Keratinocyte (primary cell): ENCODE results near the gene BLCAP. TPM values are rescaled to one million over a fixed set of nuclear protein-coding genes. Genes with fewer than 3 reads are reported as not detected.
"Not testable (repeated sequence)": the region's sequence is repeated elsewhere in the genome, so short reads cannot be mapped to it uniquely, and the experiment has no call there.

Experiments
- DNase-seq: peaks from one replicate; pipeline ENCODE4 v3.0.0-alpha.2; 2011; ENCODE audit warnings: low read depth, missing footprints, low spot score
- FAIRE-seq: peaks from 2 replicates; lab custom pipeline; 2011; peaks lifted over from hg19 to GRCh38; lab: Jason Lieb, UNC
- H2AFZ ChIP-seq: 2 replicates; pipeline ENCODE4 v1.6.0; 2012; ENCODE audit warnings: low read length, control low read depth, inconsistent platforms; ENCODE audit not compliant: control insufficient read depth
- H3K27ac ChIP-seq: 2 replicates; pipeline ENCODE4 v1.5.1; 2011; ENCODE audit warnings: low read length; ENCODE audit not compliant: control insufficient read depth, insufficient read depth
- H3K27me3 ChIP-seq: 3 replicates; pipeline ENCODE4 v1.6.0; 2011; ENCODE audit warnings: low read length; ENCODE audit not compliant: control insufficient read depth, insufficient read depth; ENCODE audit errors: extremely low read depth
- H3K36me3 ChIP-seq, 2 experiments: 2 replicates in 1 of 2; 3 replicates in 1 of 2; pipeline ENCODE4 v1.5.1; 2011; ENCODE audit warnings: low read length in 2 of 2, mild to moderate bottlenecking in 1 of 2; ENCODE audit not compliant: control insufficient read depth in 2 of 2, insufficient read depth in 2 of 2; ENCODE audit errors: extremely low read depth in 1 of 2
- H3K4me1 ChIP-seq: 3 replicates; pipeline ENCODE4 v1.5.1; 2011; ENCODE audit warnings: low read length; ENCODE audit not compliant: control insufficient read depth, insufficient read depth; ENCODE audit errors: extremely low read depth
- H3K4me2 ChIP-seq: 3 replicates; pipeline ENCODE4 v1.6.0; 2011; ENCODE audit warnings: low read depth, low read length; ENCODE audit not compliant: control insufficient read depth, insufficient read depth; ENCODE audit errors: extremely low read depth
- H3K4me3 ChIP-seq, 3 experiments: fragments of 200-600 bp in 1 of 3; sonication (generic) in 1 of 3; 2 replicates in 2 of 3; 3 replicates in 1 of 3; pipeline ENCODE4 v1.5.1; 2011 to 2016; ENCODE audit warnings: low read length in 3 of 3, mild to moderate bottlenecking in 3 of 3, control low read depth in 2 of 3, inconsistent platforms in 1 of 3, low read depth in 1 of 3, mixed read lengths in 1 of 3, mixed run types in 1 of 3, moderate library complexity in 1 of 3; ENCODE audit not compliant: control insufficient read depth in 2 of 3, insufficient read depth in 2 of 3; ENCODE audit errors: extremely low read depth in 1 of 3
- H3K79me2 ChIP-seq: 2 replicates; pipeline ENCODE4 v1.6.0; 2012; ENCODE audit warnings: low read length; ENCODE audit not compliant: control insufficient read depth, insufficient read depth
- H3K9ac ChIP-seq: 3 replicates; pipeline ENCODE4 v1.6.0; 2011; ENCODE audit warnings: low read length; ENCODE audit not compliant: control insufficient read depth, insufficient read depth; ENCODE audit errors: extremely low read depth
- H3K9me1 ChIP-seq: 3 replicates; pipeline ENCODE4 v1.6.0; 2011; ENCODE audit warnings: low read length; ENCODE audit not compliant: control insufficient read depth, insufficient read depth; ENCODE audit errors: extremely low read depth
- H3K9me3 ChIP-seq: 2 replicates; pipeline ENCODE4 v1.5.1; 2012; ENCODE audit warnings: low read depth, low read length; ENCODE audit not compliant: control insufficient read depth
- H4K20me1 ChIP-seq: 3 replicates; pipeline ENCODE4 v1.6.0; 2011; ENCODE audit warnings: low read length; ENCODE audit not compliant: control insufficient read depth, insufficient read depth; ENCODE audit errors: extremely low read depth
- EZH2 ChIP-seq: IDR thresholded peaks from one replicate; pipeline ENCODE4 v1.6.1; 2012; ENCODE audit warnings: inconsistent platforms, mild to moderate bottlenecking, low read length, moderate library complexity
- dilution Hi-C: fragments of 300-500 bp; cut with MboI; formaldehyde crosslinking; loops from one replicate; pipeline ENCODE4 v1.7.0; 2020; ENCODE audit warnings: low sequenced_read_pairs; ENCODE audit not compliant: extremely low pct_ligation_motif_present
- polyA plus RNA-seq, 5 experiments: library from polyadenylated mRNA; depleted of rRNA in 3 of 5; stranded (reverse) in 3 of 5; stranded (forward) in 1 of 5; unstranded in 1 of 5; fragments of >200 nt; gene quantifications; 1 replicate in 1 of 5; 2 replicates in 3 of 5; 3 replicates in 1 of 5; pipeline versions ENCODE4 v1.2.1 to v1.2.3, GENCODE V29; 2011 to 2012; ENCODE audit warnings: missing spikeins in 2 of 5, low read depth in 1 of 5, low replicate concordance in 1 of 5
- TF ChIP-seq, protein P1 (sequence below), 3 experiments: IDR thresholded peaks in 1 of 3; conservative IDR thresholded peaks in 1 of 3; optimal IDR thresholded peaks in 1 of 3; 2 replicates in 2 of 3; 3 replicates in 1 of 3; pipeline versions ENCODE3 to v1.5.1; 2011; ENCODE audit warnings: low read length in 3 of 3, mild to moderate bottlenecking in 3 of 3, moderate library complexity in 2 of 3, control low read depth in 1 of 3, inconsistent platforms in 1 of 3; ENCODE audit not compliant: insufficient read depth in 2 of 3; ENCODE audit errors: extremely low read depth in 1 of 3

BLCAP gene
- polyA plus RNA-seq, 1 donor (not counting 4 experiments of a cell fraction or from before 2014, with no cell fraction given): 209 TPM

DNA sequence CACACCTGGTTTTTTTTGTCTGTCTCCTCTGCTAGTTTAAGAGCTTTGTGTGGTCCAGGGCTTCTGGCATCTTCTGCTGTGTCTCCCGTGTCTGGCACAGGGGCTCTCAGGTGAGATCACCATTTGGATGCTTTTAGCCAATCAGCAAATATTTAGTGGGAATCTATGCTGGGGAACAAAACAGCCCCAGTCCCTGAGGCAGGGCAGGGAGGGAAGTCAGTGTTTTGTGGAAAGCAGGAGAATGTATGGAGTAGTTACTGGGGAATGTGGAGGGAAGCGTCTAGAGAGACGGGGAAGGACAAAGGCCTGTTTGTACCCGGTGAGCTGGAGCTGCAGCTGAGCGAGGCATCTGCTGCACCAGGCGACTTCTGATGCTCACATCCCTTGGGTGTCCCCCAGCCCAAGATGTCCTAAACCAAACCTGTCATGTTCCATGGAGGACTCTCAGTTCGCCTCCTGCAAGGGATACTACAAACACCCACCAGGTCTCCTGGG lies 55.9 kb downstream of the BLCAP start:
- dilution Hi-C loops: no loop called here
- no peak for TF ChIP-seq EZH2
- TF ChIP-seq, protein P1, sequence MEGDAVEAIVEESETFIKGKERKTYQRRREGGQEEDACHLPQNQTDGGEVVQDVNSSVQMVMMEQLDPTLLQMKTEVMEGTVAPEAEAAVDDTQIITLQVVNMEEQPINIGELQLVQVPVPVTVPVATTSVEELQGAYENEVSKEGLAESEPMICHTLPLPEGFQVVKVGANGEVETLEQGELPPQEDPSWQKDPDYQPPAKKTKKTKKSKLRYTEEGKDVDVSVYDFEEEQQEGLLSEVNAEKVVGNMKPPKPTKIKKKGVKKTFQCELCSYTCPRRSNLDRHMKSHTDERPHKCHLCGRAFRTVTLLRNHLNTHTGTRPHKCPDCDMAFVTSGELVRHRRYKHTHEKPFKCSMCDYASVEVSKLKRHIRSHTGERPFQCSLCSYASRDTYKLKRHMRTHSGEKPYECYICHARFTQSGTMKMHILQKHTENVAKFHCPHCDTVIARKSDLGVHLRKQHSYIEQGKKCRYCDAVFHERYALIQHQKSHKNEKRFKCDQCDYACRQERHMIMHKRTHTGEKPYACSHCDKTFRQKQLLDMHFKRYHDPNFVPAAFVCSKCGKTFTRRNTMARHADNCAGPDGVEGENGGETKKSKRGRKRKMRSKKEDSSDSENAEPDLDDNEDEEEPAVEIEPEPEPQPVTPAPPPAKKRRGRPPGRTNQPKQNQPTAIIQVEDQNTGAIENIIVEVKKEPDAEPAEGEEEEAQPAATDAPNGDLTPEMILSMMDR (optimal IDR thresholded peaks at IDR 0.05 in 1 of 3, IDR thresholded peaks at IDR 0.05 in 1 of 3, conservative IDR thresholded peaks at IDR 0.05 in 1 of 3; ENCODE audit: extremely low read depth in 1 of 3, insufficient read depth in 2 of 3, low read length in 3 of 3): no peak
- H3K9me1 ChIP-seq: no peaks in the 10 kb centered on the region

DNA sequence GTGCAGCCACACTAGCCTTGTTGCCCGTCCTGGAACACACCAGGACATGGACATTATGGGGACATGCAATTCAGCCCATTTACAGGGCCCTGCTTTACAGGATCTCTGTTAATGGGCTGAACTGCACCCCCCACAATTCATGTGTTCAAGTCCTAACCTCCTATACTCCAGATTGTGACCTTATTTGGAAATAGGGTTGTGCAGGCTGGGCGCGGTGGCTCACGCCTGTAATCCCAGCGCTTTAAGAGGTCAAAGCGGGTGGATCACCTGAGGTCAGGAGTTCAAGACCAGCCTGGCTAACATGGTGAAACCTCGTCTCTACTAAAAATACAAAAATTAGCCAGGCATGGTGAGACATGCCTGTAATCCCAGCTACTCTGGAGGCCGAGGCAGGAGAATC lies 57.5 kb downstream of the BLCAP start:
- H3K9ac ChIP-seq, H3K4me3 ChIP-seq, H4K20me1 ChIP-seq, FAIRE-seq, H3K27ac ChIP-seq, H3K4me1 ChIP-seq, H3K9me3 ChIP-seq, H3K36me3 ChIP-seq, DNase-seq, H2AFZ ChIP-seq, H3K9me1 ChIP-seq, H3K4me2 ChIP-seq, dilution Hi-C loops, H3K79me2 ChIP-seq: not testable (repeated sequence)
- peaks cover 21% of the 10 kb centered on the region for H3K27me3 ChIP-seq

More for the DNA sequence above, 55.9 kb downstream of the BLCAP start:
- no peaks in the 10 kb centered on the region for H3K9me3 ChIP-seq
- H4K20me1 ChIP-seq: no peaks in the 10 kb centered on the region
- no peaks in the 10 kb centered on the region for H3K4me1 ChIP-seq
- H3K4me3 ChIP-seq: no peak overlapping the region
- H3K27me3 ChIP-seq: peaks cover 12% of the 10 kb centered on the region
- DNase-seq (no peak), FAIRE-seq (no peak)
- no peaks in the 10 kb centered on the region for H3K79me2 ChIP-seq
- H3K9ac ChIP-seq: no peak overlapping the region
- no peak overlapping the region for H3K4me2 ChIP-seq
- no peaks in the 10 kb centered on the region for H3K36me3 ChIP-seq
- no peak overlapping the region for H2AFZ ChIP-seq
- H3K27ac ChIP-seq: no peak overlapping the region

DNA sequence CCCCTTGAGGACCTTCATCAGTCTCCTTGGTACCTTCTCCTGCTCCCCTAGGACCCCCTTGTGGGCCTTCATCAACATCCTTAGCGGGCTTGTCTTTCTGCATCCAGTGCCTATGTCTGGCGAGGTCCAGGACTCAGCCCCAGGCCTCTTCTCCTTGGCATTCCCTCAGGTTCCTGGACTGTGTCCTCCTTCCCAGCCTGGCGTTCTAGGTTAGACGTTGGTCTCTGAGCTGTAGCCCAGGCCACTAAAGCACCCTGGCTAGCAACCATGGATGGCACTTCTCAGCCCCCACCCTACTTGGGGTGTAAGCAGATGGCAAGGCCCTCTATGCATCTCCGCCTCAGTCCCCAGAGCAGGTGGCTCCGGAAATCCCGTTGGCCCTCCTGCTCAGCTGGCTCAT lies 58.1 kb downstream of the BLCAP start:
- no peak for TF ChIP-seq EZH2
- TF ChIP-seq, protein P1 (optimal IDR thresholded peaks at IDR 0.05 in 1 of 3, IDR thresholded peaks at IDR 0.05 in 1 of 3, conservative IDR thresholded peaks at IDR 0.05 in 1 of 3; ENCODE audit: extremely low read depth in 1 of 3, insufficient read depth in 2 of 3, low read length in 3 of 3): no peak
- Histone ChIP-seq H4K20me1 (no peaks in the 10 kb centered on the region), H3K4me2 (no peak overlapping the region), H3K79me2 (no peaks in the 10 kb centered on the region), H3K27me3 (peaks cover 28% of the 10 kb centered on the region), H3K9me1 (no peaks in the 10 kb centered on the region), H3K9ac (no peak overlapping the region), H3K36me3 (no peaks in the 10 kb centered on the region), H3K27ac (no peak overlapping the region), H3K4me1 (no peaks in the 10 kb centered on the region), H3K9me3 (no peaks in the 10 kb centered on the region), H3K4me3 (no peak overlapping the region), H2AFZ (no peak overlapping the region)
- DNase-seq: no peak
- FAIRE-seq: no peak
- dilution Hi-C loops: no loop called here
